HEK293T (cell line): ENCODE results near the gene ATP23.
A peak's percentile ranks its signal among the peaks of the same experiment; 100 is the strongest.

Experiments used
- CTCF ChIA-PET: fragments of 350-600 bp; formaldehyde crosslinking; extraction: SDS; loops from one replicate; lab custom pipeline; 2021; ENCODE audit warnings: antibody characterized with exemption, inconsistent platforms; lab: Yijun Ruan, JAX
- POLR2A ChIA-PET: fragments of 350-600 bp; formaldehyde crosslinking; extraction: SDS; loops from one replicate; lab custom pipeline; 2020; ENCODE audit warnings: antibody characterized with exemption, inconsistent platforms; lab: Yijun Ruan, JAX
- DNase-seq: peaks from one replicate; pipeline ENCODE4 v3.0.0; 2012; ENCODE audit warnings: mixed read lengths; ENCODE audit errors: extremely low spot score
- ARNT ChIP-seq: fragments of 450-650 bp; IDR thresholded peaks from 2 replicates; pipeline ENCODE4 v1.6.1; 2017; ENCODE audit warnings: mild to moderate bottlenecking
- BHLHE40 ChIP-seq: fragments of 450-650 bp; IDR thresholded peaks from 2 replicates; pipeline ENCODE4 v1.6.1; 2016; ENCODE audit warnings: mild to moderate bottlenecking, moderate library complexity, borderline replicate concordance
- CTBP1 ChIP-seq: fragments of 450-650 bp; IDR thresholded peaks from 2 replicates; pipeline ENCODE4 v1.6.1; 2016; ENCODE audit warnings: borderline replicate concordance
- ELF4 ChIP-seq: fragments of 450-650 bp; IDR thresholded peaks from 2 replicates; pipeline ENCODE4 v1.6.1; 2017; ENCODE audit warnings: antibody characterized with exemption
- FOXA1 ChIP-seq: fragments of 450-650 bp; IDR thresholded peaks from 2 replicates; pipeline ENCODE4 v1.6.1; 2016; ENCODE audit warnings: mild to moderate bottlenecking
- FOXK2 ChIP-seq: fragments of 450-650 bp; IDR thresholded peaks from 2 replicates; pipeline ENCODE4 v1.6.1; 2016; ENCODE audit warnings: mild to moderate bottlenecking
- FOXM1 ChIP-seq: fragments of 450-650 bp; IDR thresholded peaks from 2 replicates; pipeline ENCODE4 v1.6.1; 2017; ENCODE audit warnings: mild to moderate bottlenecking, borderline replicate concordance
- HDGF ChIP-seq: fragments of 450-650 bp; IDR thresholded peaks from 2 replicates; pipeline ENCODE4 v1.6.1; 2017; ENCODE audit warnings: antibody characterized with exemption, borderline replicate concordance
- L3MBTL2 ChIP-seq: fragments of 450-650 bp; conservative IDR thresholded peaks from 2 replicates; pipeline ENCODE4 v1.6.1; 2016; ENCODE audit warnings: mild to moderate bottlenecking
- LEF1 ChIP-seq: fragments of 450-650 bp; IDR thresholded peaks from 2 replicates; pipeline ENCODE4 v1.6.1; 2017; ENCODE audit warnings: mild to moderate bottlenecking, borderline replicate concordance
- NFRKB ChIP-seq: fragments of 450-650 bp; IDR thresholded peaks from 2 replicates; pipeline ENCODE4 v1.6.1; 2016; ENCODE audit warnings: mild to moderate bottlenecking, moderate library complexity
- PKNOX1 ChIP-seq: fragments of 450-650 bp; IDR thresholded peaks from 2 replicates; pipeline ENCODE4 v1.6.1; 2016
- SP1 ChIP-seq: fragments of 450-650 bp; IDR thresholded peaks from 2 replicates; pipeline ENCODE4 v1.6.1; 2017
- SUZ12 ChIP-seq: fragments of 450-650 bp; IDR thresholded peaks from 2 replicates; pipeline ENCODE4 v1.6.1; 2016; ENCODE audit warnings: mild to moderate bottlenecking
- TARDBP ChIP-seq: fragments of 450-650 bp; IDR thresholded peaks from 2 replicates; pipeline ENCODE4 v1.6.1; 2016
- ZNF384 ChIP-seq: fragments of 450-650 bp; IDR thresholded peaks from 2 replicates; pipeline ENCODE4 v1.6.1; 2016

The ATP23 gene

GRCh38 chr12:57899010-57899662 is 42.2 kb upstream of the ATP23 start:
- TF ChIP-seq BHLHE40, result no peak
- DNase-seq, result no peak
- CTCF ChIA-PET, result interaction anchor here (0.6 kb wide), 1 partner anchor 26 kb away, joined by 3 read pairs; no protein-coding TSS in a partner anchor
- POLR2A ChIA-PET, result interaction anchor here (0.7 to 1.0 kb wide), 4 partner anchors 34 to 116 kb away, joined by 3 to 4 read pairs (median 4); partner anchors contain the start of genes CTDSP2 and TSFM

DNA sequence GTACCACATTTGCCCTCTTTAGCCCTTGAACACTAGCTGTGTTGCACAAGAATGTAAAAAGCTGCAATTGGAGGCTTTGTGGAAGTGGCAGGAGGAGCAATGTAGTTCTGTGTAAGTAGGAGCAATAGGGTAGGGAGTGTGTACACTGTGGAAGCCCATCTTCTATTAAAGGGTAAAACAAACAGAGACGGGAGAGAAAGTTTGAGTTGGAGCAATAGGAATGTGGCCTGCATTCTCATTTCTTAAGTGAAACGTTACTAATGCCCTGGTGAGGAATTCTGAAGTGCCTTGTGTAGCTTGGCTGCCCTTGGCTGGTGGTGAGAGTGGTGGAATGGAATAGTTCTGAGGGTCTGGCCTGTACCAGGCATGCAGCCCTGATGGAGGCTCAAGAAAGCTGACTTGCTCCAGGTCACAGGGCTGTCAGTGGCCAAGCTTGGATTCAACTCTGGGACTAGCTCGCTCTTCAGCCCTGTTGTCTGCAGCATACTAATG is 38.8 kb upstream of the ATP23 start:
- ChIA-PET POLR2A (interaction anchor here (1.4 to 1.5 kb wide), 2 partner anchors 39 to 58 kb away, joined by 3 to 4 read pairs; partner anchors contain the start of gene ATP23), CTCF (interaction anchor here (0.9 to 1.0 kb wide), 2 partner anchors 70 to 99 kb away, joined by 3 read pairs; no protein-coding TSS in a partner anchor)
- TF ChIP-seq ELF4 (no peak), ZNF384 (no peak), BHLHE40 (no peak), FOXA1 (no peak), NFRKB (no peak), PKNOX1 (no peak), CTBP1 (no peak), LEF1 (no peak), ARNT (no peak), TARDBP (no peak), SUZ12 (no peak), FOXK2 (no peak), L3MBTL2 (no peak), HDGF (no peak)
- DNase-seq, result no peak

- TF ChIP-seq FOXM1, result no peak
- TF ChIP-seq HDGF, result no peak
- TF ChIP-seq SP1, result no peak
- no peak for TF ChIP-seq ARNT
- TF ChIP-seq PKNOX1, result no peak
- TF ChIP-seq TARDBP, result no peak
- TF ChIP-seq LEF1, result no peak
- TF ChIP-seq BHLHE40, result no peak
- TF ChIP-seq CTBP1, result no peak
- TF ChIP-seq ZNF384, result no peak
- no peak for TF ChIP-seq L3MBTL2
- POLR2A ChIA-PET, result no interaction called here
- no peak for DNase-seq
- CTCF ChIA-PET, result interaction anchor here (0.7 to 3.1 kb wide), 6 partner anchors 9 to 101 kb away, joined by 3 to 19 read pairs (median 7); no protein-coding TSS in a partner anchor
Observed at GRCh38 chr12:57904426-57904825, 36.9 kb upstream of the ATP23 start.

DNA sequence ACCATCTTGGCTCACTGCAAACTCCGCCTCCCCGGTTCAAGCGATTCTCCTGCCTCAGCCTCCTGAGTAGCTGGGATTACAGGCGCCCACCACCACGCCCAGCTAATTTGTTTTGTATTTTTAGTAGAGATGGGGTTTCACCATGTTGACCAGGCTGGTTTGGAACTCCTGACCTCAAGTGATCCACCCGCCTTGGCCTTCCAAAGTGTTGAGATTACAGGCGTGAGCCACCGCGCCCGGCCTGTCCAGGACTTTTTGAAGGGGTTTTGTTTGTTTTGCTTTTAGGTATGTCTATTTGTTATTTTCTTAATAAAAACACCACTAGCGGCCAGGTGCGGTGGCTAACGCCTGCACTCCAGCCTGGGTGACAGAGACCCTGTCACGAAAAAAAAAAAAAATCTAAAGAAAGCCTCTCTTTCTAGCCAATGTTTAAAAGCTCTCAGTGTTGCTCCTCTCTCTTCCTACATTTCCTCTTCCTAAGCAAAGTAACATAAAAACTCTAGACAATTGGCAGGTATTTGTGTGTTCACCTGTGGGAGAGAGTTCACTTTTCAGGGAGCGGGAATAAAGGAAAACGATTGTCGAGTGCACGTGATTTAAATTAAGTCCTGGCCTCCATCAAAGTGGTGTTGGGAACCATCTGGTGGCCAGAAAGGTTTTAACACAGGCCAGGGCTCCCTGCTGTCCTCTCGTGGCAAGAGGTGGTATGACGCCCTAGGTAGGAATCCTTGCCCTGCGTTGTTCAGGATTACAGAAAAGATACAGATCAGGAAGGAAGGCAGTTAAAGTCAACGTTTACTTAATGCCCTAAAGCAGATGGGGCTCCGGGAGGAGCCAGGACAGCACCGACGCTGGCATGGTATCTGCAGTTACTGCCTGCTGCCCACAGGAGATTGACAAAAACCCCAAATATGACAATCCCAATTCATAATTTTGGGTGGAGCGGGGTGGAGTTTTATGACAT is 36.2 kb upstream of the ATP23 start:
- DNase-seq, result peak; percentile 87
- ChIA-PET POLR2A (no interaction called here), CTCF (interaction anchor here (0.6 to 3.1 kb wide), 10 partner anchors 9 to 145 kb away, joined by 3 to 19 read pairs (median 5); no protein-coding TSS in a partner anchor)
- peak; percentile 97 for TF ChIP-seq L3MBTL2
- TF ChIP-seq FOXM1, result no peak
- TF ChIP-seq PKNOX1, result no peak
- peak; percentile 77; the same call in 1 of the 2 replicates for TF ChIP-seq ZNF384

DNA sequence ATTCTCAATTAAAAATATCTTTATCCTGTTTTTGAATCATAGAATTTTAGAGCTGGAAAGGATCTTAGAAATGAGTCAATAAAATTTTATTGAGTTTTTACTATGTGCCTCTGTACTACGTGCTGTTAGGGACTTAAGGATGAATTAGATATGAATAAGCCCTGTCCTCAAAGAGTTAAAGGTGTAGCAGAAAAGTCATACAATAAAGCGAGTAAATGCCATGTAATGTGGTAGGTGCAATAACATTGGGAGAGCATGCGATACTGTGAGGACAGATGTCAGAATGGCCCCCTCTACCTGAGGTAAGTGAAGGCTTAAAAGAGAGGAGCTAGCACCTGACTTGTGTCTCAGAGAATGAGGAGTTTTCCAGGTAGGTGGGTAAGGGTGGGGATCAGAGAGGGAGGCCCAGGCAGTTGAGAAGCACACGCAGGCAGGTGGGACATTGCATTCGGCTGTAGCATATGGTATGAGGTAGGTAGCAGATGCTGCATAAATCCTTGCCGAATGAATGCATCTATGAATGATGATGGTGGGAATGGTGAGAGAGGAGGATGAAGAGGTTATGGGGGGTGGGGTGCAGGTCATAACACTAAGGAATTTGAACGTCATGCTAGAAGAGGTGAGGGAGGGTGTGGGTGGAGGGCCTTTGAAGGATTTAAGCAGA is 35.4 kb upstream of the ATP23 start:
- POLR2A ChIA-PET, result no interaction called here
- TF ChIP-seq FOXM1, result no peak
- TF ChIP-seq HDGF, result no peak
- TF ChIP-seq FOXK2, result no peak
- no peak for TF ChIP-seq FOXA1
- TF ChIP-seq ZNF384, result no peak
- no peak for TF ChIP-seq SP1
- TF ChIP-seq LEF1, result no peak
- TF ChIP-seq NFRKB, result no peak
- TF ChIP-seq ARNT, result no peak
- TF ChIP-seq SUZ12, result no peak
- no peak for TF ChIP-seq CTBP1
- TF ChIP-seq BHLHE40, result no peak
- TF ChIP-seq TARDBP, result no peak
- no peak for TF ChIP-seq PKNOX1
- TF ChIP-seq L3MBTL2, result no peak
- no peak for TF ChIP-seq ELF4
- CTCF ChIA-PET, result interaction anchor here (0.7 to 3.1 kb wide), 7 partner anchors 9 to 107 kb away, joined by 3 to 19 read pairs (median 6); no protein-coding TSS in a partner anchor
- DNase-seq, result no peak
